IPS-18a (cell line): Measurements from ENCODE around the gene BDH2.

ENCODE experiments used
- H3K27ac ChIP-seq: one replicate; pipeline ENCODE4 v1.5.1; 2013; ENCODE audit warnings: low read length
- H3K27me3 ChIP-seq: one replicate; pipeline ENCODE4 v1.6.1; 2013; ENCODE audit warnings: mild to moderate bottlenecking, low read length; ENCODE audit not compliant: control insufficient read depth, insufficient read depth
- H3K36me3 ChIP-seq: one replicate; pipeline ENCODE4 v1.6.1; 2013; ENCODE audit warnings: low read depth, low read length; ENCODE audit not compliant: control insufficient read depth
- H3K4me1 ChIP-seq: one replicate; pipeline ENCODE4 v1.6.1; 2013; ENCODE audit warnings: low read depth, low read length; ENCODE audit not compliant: control insufficient read depth
- H3K4me3 ChIP-seq: one replicate; pipeline ENCODE4 v1.5.1; 2013; ENCODE audit warnings: low read length
- H3K9ac ChIP-seq: one replicate; pipeline ENCODE4 v1.6.1; 2013; ENCODE audit warnings: mild to moderate bottlenecking, low read length, moderate library complexity
- H3K9me3 ChIP-seq: one replicate; pipeline ENCODE4 v1.6.1; 2013; ENCODE audit warnings: low read depth, low read length; ENCODE audit not compliant: control insufficient read depth

The BDH2 gene

DNA sequence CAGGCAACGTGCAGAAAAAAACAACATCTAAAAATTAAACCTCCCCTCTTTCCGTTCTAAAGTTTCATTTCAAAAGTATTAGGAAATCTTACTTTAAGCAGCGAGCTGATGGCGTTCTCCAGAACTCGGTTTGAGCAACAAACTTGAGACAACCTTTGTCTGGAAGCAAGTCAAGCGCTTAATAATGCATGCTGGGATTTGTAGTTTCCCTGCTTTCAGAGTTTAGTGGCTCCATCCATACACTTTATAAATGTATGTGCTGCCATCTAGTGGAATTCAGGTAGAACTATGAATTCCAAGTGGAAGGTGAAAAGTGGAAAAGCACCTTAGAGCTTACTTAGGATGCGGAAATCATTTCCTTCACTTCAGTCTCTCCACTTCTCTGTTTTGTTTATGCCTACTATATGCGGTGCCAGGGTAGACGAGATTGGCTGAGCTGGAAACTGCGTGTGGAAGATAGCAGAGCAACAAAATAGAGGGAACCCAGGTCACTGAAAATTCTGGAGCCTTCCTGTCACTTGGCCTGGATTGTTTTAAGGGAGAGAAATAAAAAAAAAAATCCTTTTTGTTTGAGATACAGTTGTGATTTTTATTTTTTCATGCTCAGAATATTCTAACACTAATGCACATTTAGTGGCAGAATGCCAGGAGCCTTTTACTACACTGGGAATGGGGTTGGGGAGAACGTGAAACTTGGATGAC lies at the start of gene BDH2:
BDH2 (minus strand) TSS at position 144 of the 702 bp plus-strand sequence. CDS start 3,580 bp downstream, outside the sequence.
- peaks cover 8% of the 10 kb centered on the region for H3K4me1 ChIP-seq
- H3K9ac ChIP-seq = peak within 1 kb of the TSS; percentile 95
- no peaks in the 10 kb centered on the region for H3K9me3 ChIP-seq
- no peaks in the 10 kb centered on the region for H3K27me3 ChIP-seq
- peak within 1 kb of the TSS; percentile 82 for H3K27ac ChIP-seq
- no peaks in the 10 kb centered on the region for H3K36me3 ChIP-seq
- peak within 1 kb of the TSS; percentile 98 for H3K4me3 ChIP-seq

DNA sequence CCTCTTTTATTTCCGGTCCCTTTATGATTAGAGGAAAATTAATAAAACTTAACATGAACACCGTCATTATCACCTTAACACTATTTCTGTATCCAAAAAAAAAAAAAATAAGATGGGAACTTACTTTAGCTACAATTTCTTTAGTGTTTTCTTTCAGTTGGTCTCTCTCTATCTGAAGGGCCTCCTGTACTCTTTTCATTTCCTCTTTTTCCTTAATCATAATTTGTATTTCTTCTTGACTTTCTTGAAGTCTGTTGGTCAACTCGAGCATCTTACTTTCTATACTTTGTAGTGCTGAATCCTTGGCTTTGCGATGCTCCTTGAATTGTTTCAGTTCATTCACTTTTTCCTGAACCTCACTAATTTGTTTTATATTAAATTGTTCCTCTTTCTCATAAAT lies 45.3 kb upstream of the BDH2 start:
- Histone ChIP-seq H3K27me3 (no peaks in the 10 kb centered on the region), H3K4me3 (no peak overlapping the region), H3K9me3 (no peaks in the 10 kb centered on the region), H3K27ac (no peak overlapping the region), H3K36me3 (peaks cover 83% of the 10 kb centered on the region), H3K4me1 (no peaks in the 10 kb centered on the region), H3K9ac (no peak overlapping the region)

DNA sequence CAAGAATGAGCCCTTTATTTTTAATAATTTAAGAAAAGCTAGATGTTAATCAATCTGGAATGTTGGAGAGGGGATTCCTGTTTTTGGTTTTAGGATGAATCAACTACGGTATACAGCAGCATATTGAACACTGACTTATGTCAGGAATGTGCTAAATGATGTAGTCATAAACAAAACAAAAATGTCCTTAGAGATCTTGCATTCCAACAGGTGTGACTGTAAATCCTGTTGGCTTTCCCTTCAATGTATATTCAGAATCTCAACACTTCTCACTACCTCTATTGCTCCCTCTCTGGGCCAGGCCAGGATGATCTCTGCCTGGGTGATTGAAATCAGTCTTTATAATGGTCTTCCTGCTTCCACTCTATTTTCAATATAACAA lies 37.8 kb upstream of the BDH2 start:
- Histone ChIP-seq H3K36me3 (peaks cover 85% of the 10 kb centered on the region), H3K9ac (no peak overlapping the region), H3K4me1 (no peaks in the 10 kb centered on the region), H3K27ac (no peak overlapping the region), H3K9me3 (no peaks in the 10 kb centered on the region), H3K4me3 (no peak overlapping the region), H3K27me3 (no peaks in the 10 kb centered on the region)

DNA sequence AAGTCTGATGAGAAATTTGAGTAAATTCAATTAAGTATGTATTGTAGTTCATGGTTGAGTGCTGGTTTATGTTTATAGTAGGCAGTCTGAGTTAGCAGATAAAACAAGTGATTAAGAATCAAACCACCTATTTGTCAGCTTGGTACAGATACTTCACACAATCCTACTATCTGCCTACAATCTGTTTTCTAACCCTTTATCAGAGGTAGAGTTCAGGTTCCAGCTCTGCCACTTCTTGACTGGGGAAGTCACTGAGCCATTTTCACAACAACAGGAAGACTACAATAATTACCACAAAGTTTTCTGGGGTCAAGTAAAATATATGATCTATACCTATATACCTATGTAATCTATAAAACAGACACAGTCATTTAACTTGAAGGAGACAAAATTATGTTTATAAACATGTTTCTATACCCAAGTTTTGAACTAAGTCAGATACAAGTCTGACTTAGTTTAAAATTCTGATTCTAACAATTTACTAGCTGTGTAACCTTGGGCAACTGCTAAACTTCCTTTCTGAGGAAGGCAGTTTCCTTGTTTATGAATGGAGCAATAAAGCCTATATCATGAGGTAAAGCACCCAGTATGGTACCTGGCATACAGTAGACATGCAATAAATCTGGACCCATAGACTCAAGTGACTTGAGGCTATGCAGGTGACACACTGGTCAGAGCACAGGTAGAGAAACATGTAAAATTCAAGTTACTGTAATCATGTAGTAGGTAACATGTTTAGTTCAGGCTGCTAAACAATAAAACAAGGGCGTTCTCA lies 37.2 kb upstream of the BDH2 start:
- no peak overlapping the region for H3K9ac ChIP-seq
- H3K4me3 ChIP-seq = no peak overlapping the region
- no peaks in the 10 kb centered on the region for H3K4me1 ChIP-seq
- H3K36me3 ChIP-seq = peaks cover 83% of the 10 kb centered on the region
- no peak overlapping the region for H3K27ac ChIP-seq
- H3K9me3 ChIP-seq = no peaks in the 10 kb centered on the region
- no peaks in the 10 kb centered on the region for H3K27me3 ChIP-seq

DNA sequence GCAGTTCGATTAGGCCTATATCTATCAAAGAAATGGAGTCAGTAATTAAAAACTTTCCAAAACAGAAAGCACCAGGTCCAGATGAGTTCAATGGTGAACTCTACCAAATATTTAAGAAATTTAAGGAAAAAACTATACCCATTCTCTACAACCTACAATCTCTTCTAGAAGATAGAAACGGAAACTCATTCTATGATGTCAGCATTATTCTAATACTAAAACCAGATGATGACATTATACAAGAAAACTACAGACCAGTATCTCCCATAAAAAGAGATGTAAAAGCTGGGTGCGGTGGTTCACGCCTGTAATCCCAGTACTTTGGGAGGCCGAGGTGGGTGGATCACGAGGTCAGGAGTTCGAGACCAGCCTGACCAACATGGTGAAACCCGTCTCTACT lies 29.5 kb upstream of the BDH2 start:
- Histone ChIP-seq H3K9me3 (no peaks in the 10 kb centered on the region), H3K27me3 (no peaks in the 10 kb centered on the region), H3K9ac (no peak overlapping the region), H3K4me1 (no peaks in the 10 kb centered on the region), H3K36me3 (peaks cover 39% of the 10 kb centered on the region), H3K4me3 (no peak overlapping the region), H3K27ac (no peak overlapping the region)

DNA sequence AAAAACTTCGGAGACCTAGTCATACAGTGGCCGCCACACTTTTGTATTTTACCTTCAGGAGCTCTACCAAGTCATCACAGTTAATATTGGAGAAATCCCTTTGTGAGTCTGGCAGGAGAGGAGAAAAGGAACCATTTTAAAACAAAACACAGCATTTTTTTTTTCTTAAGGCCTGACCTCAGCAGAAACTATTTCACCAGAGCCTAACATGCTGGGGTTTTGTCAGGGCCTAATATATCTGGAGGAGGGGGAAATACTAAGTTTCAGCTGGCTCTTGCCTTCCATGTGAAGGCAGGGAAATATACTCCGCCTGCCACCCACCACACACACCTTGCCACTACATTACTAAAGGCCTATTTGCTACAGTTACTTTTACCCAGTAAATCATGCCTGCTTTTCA lies 26.5 kb upstream of the BDH2 start:
- peaks cover 38% of the 10 kb centered on the region for H3K36me3 ChIP-seq
- no peak overlapping the region for H3K27ac ChIP-seq
- H3K9me3 ChIP-seq = no peaks in the 10 kb centered on the region
- no peaks in the 10 kb centered on the region for H3K4me1 ChIP-seq
- H3K4me3 ChIP-seq = no peak overlapping the region
- no peaks in the 10 kb centered on the region for H3K27me3 ChIP-seq
- no peak overlapping the region for H3K9ac ChIP-seq

DNA sequence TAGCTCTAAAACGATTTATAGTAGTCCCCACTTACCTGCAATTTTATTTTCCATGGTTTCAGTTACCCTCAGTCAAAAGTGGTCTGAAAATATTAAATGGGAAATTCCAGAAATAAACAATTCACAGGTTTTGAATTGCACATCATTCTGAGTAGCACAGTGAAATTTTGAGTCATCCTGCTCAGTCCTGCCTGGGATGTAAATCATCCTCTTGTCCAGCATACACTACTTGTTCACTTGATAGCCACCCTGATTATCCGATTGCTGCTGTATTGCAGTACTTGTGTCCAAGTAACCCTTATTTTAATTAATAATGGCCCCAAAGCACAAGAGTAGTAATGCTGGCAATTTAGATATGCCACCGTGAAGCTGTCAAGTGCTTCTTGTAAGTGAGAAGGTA lies 23.5 kb upstream of the BDH2 start:
- no peaks in the 10 kb centered on the region for H3K9me3 ChIP-seq
- H3K9ac ChIP-seq = no peak overlapping the region
- peaks cover 39% of the 10 kb centered on the region for H3K36me3 ChIP-seq
- H3K27me3 ChIP-seq = no peaks in the 10 kb centered on the region
- H3K4me1 ChIP-seq = no peaks in the 10 kb centered on the region
- H3K4me3 ChIP-seq = no peak overlapping the region
- H3K27ac ChIP-seq = no peak overlapping the region

DNA sequence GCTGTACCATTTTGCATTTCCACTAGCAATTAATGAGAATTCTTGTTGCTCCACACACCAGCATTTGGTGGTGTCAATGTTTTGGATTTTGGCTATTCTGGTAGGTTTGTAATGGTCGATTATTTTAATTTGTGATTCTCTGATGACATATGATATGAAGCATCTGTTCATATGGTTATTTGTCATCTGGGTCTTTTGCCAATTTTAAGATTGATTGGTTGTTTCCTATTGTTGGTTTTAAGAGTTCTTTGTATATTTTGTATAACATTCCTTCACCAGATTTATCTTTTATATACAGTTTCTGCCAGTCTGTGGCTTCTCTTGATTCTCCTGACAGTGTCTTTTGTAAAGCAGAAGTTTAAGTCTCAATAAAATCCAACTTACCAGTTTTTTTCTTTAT lies 18.5 kb upstream of the BDH2 start:
- H3K9ac ChIP-seq = no peak overlapping the region
- no peaks in the 10 kb centered on the region for H3K4me1 ChIP-seq
- no peaks in the 10 kb centered on the region for H3K27me3 ChIP-seq
- H3K4me3 ChIP-seq = no peak overlapping the region
- H3K9me3 ChIP-seq = no peaks in the 10 kb centered on the region
- peaks cover 53% of the 10 kb centered on the region for H3K36me3 ChIP-seq
- H3K27ac ChIP-seq = no peak overlapping the region

DNA sequence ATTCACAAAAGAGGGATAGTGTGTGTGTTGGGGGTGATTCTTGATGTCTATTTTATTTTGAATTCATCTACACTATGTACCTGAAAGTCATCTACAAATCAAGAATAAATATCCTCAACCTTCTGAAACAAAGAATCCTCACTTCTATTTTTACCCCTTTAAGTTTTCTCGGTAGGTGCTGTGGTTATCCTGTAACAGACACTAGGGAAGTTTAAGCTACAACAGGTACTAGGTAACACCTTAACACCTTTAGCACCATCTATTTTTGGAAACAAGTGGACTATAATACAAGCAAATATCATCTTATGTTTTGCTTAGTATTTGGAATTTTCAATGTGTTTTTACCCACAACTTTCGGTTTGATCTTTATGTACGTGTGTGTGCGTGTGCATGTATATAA lies 12.0 kb upstream of the BDH2 start:
- Histone ChIP-seq H3K27ac (no peak overlapping the region), H3K4me3 (no peak overlapping the region), H3K27me3 (no peaks in the 10 kb centered on the region), H3K9me3 (no peaks in the 10 kb centered on the region), H3K9ac (no peak overlapping the region), H3K36me3 (peaks cover 64% of the 10 kb centered on the region), H3K4me1 (no peaks in the 10 kb centered on the region)

DNA sequence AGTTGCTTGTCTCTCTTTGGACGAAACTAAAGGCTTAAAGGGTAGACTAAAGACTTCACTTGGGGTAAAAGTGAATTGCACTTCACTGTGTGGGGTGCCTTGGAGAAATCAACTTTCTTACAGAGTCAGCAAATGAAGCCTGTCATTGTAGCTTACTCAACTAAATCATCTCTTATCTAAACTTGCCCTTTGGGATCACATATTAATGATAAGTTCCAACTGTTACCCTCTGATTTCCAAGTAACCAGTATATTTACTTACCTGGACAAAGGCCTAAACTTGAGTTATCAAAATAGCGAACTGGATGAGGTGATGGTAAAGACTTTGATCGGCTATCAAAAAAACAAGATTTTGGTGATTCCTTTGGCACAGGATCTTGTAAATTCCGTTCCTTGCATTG lies 8.9 kb upstream of the BDH2 start:
- no peaks in the 10 kb centered on the region for H3K27me3 ChIP-seq
- H3K36me3 ChIP-seq = peaks cover 52% of the 10 kb centered on the region
- H3K9me3 ChIP-seq = no peaks in the 10 kb centered on the region
- H3K9ac ChIP-seq = no peak overlapping the region
- no peaks in the 10 kb centered on the region for H3K4me1 ChIP-seq
- no peak overlapping the region for H3K27ac ChIP-seq
- no peak overlapping the region for H3K4me3 ChIP-seq

DNA sequence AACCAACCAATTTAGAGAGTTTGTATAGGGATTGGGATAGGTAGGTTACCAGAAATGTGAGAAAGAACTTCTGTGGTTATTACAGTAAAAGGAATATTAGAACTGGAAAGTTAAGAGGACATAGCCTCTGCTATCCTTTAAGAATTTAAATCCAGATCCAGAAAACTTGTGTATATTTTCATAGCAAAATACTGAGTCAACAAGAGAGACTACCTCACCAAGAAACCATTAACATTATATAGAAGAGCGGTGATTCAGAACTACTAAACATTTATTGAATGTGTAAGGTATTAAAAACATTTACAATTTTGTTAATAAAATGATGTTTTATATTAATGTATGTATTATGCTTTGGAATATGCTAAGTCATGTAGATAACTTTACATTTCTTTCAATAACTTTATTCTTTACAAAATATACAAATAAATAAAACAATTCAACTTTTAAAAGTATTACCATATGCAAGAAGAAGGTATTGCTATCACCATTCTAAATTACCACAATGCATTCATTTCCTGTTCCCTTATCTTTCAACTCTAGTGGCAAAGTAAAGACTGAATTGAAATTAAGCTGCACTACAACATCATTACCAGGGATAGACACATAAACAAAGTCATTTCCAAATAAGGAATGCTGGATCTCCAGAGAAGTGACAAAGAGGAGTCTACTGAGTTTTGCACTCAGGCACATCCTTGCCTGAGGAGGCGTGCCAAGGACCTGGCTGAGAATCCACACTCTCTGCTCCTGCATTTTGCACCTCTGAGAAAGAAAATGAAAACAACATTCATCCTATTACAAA lies 6.1 kb upstream of the BDH2 start:
- Histone ChIP-seq H3K4me3 (no peak overlapping the region), H3K36me3 (peaks cover 44% of the 10 kb centered on the region), H3K27me3 (no peaks in the 10 kb centered on the region), H3K4me1 (no peaks in the 10 kb centered on the region), H3K9ac (no peak overlapping the region), H3K27ac (no peak overlapping the region), H3K9me3 (no peaks in the 10 kb centered on the region)
